C1 segment of cervical spinal cord (tissue), 14 donors: ENCODE measurements around the gene TCF7L1.
A peak's percentile ranks its signal among the peaks of the same experiment; 100 is the strongest.
"Not testable (repeated sequence)": the region's sequence is repeated elsewhere in the genome, so short reads cannot be mapped to it uniquely, and the experiment has no call there.

Experiments used
- DNase-seq, 14 donors: peaks; one replicate each; lab custom pipeline; 2025; lab: John Stamatoyannopoulos, UW

Gene TCF7L1

DNA sequence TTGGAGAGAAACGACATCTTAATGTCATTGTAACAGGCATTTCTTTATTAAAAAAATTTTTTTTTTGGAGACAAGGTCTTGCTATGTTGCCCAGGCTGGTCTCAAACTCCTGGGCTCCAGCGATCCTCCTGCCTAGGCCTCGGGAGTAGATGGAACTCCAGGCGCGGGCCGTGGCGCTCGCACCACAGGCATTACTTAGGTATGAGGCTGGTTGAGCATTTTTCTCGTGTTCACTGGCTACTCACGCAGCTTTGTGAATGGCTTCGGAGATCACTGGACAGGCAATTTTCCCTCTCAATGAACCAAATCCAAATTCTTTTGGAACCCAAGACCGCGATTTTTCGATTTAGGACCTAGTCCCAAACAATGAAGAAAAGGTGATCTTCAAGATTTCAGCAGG is 795 bp upstream of the TCF7L1 start:
- no peak for DNase-seq

DNA sequence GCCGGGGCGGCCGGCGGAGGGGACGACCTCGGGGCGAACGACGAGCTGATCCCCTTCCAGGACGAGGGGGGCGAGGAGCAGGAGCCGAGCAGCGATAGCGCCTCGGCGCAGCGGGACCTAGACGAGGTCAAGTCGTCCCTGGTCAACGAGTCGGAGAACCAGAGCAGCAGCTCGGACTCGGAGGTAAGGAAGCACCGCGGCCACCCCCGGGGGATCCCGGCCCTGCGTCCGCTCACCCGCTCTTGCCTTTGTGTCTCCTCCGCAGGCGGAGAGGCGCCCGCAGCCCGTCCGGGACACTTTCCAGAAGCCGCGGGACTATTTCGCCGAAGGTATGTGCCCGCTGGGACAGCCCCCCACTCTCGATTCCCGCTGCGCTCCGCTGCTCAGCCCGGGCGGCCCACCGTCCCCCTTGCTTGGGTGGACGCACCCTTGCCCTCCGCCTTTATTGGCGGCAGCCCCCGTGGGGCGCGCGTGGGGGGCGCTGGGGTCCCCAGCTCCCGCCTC is 611 bp downstream of the TCF7L1 start:
- peak in 3 of 14 donors; percentile 10 to 53 (median 32) for DNase-seq

DNA sequence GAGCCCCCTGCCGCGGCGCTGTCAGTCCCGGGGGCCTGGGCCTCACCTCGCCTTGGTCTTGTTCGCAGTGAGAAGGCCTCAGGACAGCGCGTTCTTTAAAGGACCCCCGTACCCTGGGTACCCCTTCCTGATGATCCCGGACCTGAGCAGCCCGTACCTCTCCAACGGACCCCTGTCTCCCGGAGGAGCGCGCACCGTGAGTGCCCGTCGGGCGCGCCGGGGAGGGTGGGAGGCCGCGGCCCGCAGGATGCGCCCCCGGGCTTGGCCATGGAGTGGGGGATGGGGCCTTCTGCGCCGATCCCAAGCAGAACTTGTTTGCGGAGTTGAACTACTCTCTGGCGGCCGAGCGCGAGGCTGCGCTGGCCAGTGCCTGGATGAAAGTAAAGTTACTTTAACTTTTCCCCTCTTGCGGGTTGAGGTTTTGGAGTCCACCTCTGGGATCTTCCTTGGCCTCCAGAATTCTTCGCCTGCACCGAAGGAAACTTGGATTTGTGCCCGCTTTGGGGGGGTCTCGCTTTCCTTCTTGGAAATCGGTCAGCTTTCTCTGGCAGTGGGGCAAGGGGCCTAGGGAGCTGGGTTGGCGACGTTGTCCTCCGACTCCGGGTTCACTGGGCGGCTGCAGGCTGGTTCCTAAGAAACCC is 1.2 kb downstream of the TCF7L1 start:
- peak in 6 of 14 donors; percentile 8 to 56 (median 34) for DNase-seq

GRCh38 chr2:85134896-85135659 is 1.9 kb downstream of the TCF7L1 start:
- peak in 3 of 14 donors; percentile 7 to 21 (median 7) for DNase-seq

DNA sequence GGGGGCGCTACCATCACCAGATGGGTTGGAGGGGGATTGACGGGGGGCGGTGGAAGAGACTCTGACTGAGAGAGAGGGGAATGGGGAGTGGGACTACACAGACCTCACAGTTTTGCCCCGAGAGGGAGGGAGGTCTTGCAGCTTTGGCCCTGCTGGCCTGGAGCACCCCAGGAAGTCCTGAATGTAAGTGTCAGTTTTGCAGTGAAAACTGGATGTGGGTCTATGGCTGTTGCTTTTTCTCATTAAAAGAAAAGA is 2.4 kb downstream of the TCF7L1 start:
- no peak for DNase-seq

- DNase-seq = no peak
Measured at GRCh38 chr2:85137156-85137555, 4.0 kb downstream of the TCF7L1 start.

GRCh38 chr2:85143463-85144082 is 10.4 kb downstream of the TCF7L1 start:
- DNase-seq = no peak

GRCh38 chr2:85145116-85145820 is 12.1 kb downstream of the TCF7L1 start:
- DNase-seq = no peak

DNA sequence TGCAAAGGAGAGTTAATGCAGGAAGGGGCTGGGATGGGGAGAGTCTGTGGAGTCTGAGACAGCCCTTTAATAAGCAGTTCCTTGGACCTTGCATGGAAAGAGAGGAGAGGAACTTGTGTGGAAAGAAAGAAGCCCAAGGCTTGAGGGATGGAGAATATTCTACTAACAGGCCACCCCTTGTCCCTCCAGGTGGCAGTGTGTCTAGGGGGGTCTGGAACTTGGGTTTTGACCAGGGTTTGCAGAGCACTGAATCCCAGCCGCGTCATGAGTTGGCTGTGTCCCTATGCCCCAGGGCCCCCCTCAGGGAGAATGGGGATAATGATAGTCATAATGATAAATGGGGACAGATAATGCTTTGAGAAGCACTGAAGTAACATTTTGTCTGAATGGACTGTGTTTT is 15.0 kb downstream of the TCF7L1 start:
- DNase-seq = no peak

- no peak for DNase-seq
Measured at GRCh38 chr2:85151026-85151425, 17.8 kb downstream of the TCF7L1 start.

DNA sequence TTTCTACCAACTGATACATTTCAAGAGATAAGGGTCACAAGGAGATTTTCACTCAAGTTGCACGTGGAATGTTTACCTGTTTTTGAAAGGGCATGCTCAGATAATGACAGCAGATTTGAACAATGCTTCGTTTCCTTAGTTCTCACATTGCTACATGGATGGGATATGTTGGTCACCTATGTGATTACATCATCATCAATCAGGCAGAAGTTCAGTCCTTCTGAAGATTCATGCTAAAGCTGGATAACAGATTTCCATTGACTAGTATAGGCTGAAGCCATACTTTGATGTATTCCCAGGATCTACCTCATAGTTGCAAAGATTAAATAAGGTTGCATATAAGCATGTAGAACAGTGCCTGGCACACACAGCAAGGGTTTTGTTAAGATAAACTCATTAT is 19.7 kb downstream of the TCF7L1 start:
- DNase-seq = no peak

DNA sequence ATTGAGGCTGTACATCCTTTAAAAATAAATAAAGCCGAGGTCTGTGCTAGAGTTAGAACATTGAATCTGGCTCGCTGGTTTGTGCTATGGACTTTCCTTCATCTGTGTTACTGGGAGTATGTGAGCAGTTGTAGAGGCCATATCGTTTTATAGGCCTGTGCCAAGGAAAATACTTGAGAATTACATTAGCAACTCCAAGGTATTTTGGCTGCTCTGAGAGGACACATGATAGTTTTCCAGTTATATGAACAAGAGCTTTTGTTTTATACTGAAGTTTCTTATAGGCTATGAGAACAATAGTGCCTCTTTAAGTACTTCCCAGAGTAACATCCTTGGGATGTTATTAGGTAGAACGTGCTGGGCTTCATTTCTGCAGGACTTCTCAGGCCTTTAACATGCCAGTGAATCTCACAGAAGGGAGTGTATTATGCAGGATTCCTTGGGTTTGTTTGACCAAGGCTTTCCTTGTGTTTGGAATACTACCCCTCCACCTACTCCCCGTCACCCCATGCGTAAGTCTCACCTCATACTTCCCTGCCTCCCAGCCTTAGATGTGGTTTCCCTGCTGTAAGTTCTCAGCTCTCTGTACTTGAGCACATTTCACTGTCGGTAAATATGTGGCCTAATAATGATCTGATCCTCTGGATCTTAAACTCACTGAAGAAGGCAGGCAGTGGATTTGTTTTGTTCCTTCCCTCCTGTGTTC is 21.0 kb downstream of the TCF7L1 start:
- DNase-seq = no peak

- DNase-seq = not testable (repeated sequence)
Measured at GRCh38 chr2:85155082-85155481, 21.9 kb downstream of the TCF7L1 start.

DNA sequence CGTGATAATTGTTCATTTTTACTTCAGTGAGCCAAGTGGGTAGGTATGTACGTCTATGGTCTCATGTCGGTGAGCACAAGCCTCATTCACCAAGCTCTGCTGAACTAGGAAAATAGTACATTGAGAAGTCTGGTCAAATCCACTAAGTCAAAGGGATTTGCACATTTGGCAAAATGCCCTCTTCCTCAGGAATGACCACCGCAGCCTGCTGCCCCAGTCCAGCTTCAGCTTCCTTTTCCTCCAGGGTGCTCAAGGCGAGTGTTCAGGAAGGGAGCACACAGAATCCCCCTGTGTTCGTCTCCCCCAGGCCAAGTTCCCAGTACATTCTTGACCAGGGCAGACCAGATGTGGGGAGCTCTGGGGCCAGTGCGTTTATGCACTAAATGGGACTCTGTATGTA is 23.0 kb downstream of the TCF7L1 start:
- no peak for DNase-seq

DNA sequence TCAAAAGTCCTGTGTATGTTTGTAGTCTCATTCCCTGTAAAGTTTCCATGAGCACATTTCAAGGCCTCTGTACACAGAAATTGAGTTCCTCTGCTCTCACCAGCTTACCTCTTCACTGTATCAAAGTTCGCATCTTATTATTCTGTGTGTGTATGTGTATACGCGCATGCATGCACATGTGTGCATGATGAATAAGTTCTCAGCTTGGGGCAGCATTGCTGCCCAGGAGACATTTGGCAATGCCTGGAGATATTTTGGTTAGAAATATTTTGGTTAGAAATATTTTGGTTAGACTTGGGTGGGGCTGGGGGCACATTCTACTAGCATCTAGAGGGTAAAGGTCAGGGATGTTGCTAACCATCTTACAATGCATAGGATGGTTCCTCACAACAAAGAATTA is 23.4 kb downstream of the TCF7L1 start:
- DNase-seq = no peak

DNA sequence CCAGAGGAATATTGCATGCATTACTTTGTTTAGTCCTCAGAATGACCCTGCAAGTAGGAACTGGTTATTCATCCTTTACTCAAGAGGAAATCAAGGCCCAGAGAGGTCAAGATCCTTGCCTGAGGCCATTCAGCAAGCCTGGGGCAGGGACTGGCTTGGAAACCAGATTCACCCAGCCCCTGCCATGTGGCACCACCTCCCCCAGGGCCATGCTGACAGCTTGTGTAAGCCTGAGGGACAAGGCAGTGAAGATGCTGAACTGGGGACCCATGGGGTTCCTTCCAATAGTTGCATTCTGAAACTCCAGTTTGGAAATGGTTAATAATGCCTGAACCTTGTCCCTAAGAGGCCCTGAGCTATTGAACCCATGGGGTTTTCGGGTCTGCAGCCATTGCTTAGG is 24.2 kb downstream of the TCF7L1 start:
- DNase-seq = no peak

DNA sequence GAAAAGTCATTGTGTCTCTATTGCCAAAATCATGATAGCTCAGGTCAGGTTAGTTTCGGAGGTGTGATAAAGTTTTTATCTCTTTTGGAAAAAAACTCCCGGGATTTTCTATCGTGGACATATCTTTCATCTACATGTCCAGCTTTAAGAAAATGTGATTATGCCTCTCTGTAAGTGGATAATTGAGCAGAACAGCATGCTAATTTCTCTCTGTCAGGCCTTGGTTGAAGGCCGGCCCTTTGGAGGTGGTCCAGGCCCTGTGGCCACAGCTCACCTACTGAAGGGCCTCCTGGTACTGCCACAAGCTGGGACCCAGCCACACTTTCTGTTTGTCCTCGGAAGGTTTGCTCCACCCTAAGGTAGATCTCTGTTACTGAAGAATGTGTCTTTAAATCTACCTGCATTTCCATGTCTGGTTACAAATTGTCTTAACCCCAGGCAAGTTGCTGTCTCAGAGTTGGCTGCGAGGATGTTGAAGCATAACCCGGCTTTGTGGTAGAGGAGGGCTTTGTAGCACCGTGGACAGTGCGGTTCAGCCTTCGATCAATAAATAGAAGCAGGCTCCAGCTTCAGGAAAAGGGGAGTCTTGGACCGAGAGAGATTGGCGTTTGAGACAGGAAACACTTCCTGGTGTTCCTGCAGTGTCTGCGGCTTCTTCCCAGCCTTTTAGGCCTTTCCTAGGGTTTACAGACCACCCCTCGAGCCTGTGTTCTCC is 25.5 kb downstream of the TCF7L1 start:
- DNase-seq = no peak

GRCh38 chr2:85159589-85159988 is 26.4 kb downstream of the TCF7L1 start:
- DNase-seq = no peak

DNA sequence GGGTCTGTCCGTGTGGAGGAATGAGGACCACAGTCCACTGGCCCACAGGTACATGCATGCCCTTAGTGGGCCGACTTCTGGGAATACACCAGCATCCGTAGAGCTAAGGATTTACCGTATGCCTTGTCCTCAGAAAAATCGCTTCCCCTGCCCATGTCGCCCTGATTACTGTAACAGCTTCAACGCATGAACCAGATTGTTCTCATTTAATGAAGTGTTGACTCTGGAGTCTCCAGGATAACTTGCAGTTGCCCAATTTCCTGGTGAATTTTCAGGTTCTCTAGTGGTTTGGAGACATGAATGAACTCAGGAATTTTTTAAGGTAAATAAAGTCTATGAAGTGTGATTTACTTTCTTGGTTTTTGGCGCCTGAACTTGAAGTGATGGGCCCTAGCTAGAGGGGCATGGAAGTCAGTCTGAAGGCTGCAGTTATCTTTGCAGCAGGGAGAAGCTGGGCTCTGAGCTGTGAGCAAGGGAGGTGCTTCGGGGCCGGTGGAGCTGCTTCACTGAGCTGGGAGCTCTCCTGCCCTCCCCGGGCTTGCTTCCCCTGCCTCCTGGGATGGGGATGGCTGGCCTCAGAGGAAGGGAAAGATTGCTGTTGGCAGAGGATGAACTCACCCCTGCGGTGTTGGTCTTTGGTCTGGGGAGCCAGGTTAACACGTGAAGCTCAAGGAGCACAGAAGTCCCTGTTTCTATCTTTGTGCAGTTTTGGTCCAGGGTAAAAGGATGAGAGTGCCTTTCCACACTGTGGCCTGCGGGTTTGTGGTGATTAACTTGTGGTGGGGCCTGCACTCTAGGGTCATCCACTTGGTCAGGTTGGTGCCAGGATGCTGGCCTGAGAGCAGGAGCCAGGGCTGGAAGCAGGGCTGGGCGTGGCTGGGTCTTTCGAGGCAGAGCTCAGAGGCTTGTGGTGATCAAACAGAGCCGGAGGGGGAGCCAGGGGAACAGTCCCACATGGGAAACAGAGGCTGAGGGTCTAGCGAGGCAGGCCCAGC is 28.1 kb downstream of the TCF7L1 start:
- no peak for DNase-seq
